ENCODE results near the gene CSRNP3.
"Not testable (repeated sequence)": the region's sequence is repeated elsewhere in the genome, so short reads cannot be mapped to it uniquely, and the experiment has no call there.

CSRNP3 gene

GRCh38 chr2:165575044-165575615 is 105.6 kb downstream of the CSRNP3 start:
- no peak for DNase-seq
- in situ Hi-C loops (cut with MboI; ENCODE audit: low pct_unique_long_range_greater_than_20kb, low sequenced_read_pairs) = no loop called here

DNA sequence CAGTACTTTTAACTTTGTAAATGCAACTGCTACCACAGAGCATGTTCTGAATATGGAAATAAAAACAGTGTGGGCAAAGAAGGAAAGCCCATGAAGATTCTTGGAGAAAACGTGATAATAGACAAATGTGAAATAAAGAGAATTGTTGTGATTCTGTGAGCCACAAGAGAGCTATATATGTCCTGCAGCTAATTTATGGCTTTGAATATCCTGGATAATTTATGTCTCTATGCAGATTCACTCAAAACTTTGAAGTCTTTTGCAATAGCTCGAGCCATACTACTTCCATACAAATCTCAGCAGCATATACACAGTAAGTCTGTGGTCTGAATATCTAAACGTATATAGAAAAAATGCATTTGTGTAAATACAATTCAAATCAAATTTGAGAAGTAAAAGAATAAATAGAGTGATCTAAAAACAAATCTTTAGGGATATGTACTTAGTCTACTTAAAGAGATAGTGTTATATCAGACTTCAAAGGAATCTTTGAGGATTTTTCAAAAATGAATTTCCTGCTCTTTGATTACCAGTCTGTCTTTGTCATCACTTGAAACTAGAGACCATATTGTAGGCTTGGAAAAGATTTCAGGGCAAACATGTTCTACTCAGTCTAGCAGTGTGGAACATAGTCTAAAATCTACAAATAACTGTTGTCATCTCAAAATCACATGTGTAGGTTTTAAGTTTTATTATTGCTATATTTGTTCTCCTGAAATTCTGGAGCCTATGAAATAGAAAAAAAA is 107.1 kb downstream of the CSRNP3 start:
- in situ Hi-C loops (cut with MboI; ENCODE audit: low pct_unique_long_range_greater_than_20kb, low sequenced_read_pairs) = no loop called here
- no peak for DNase-seq

GRCh38 chr2:165582409-165582808 is 112.9 kb downstream of the CSRNP3 start:
- in situ Hi-C loops (cut with MboI; ENCODE audit: low pct_unique_long_range_greater_than_20kb, low sequenced_read_pairs) = no loop called here
- no peak for DNase-seq

DNA sequence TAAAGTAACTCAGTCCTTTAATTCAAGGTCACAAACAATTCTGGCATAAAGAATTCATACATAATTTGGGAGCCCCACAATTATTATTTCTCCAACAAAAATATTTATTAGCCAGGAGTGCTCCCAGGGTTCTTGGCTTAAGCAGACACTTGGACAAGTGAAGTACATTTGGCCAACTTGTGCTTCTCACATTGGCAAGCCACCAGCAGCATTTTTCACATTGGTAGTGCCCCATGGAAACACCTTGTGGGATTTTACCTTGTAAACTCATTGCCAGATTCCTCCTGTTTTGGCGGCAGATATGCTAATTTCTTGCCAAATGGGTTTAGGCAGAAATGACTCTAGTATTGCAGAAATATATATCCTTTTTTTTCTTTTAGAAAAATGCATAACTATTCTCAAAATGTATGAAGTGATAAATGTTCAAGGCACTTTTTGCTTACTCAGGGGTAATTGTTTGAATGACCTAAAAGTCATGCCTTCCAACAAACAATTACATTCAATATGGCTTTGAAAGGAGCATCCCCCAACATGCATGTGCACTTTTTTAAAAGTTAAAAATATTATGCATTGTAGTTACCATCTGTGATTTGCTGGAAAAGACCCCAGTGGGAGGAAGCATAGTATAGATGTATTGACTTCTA is 113.5 kb downstream of the CSRNP3 start:
- DNase-seq = no peak
- in situ Hi-C loops (cut with MboI; ENCODE audit: low pct_unique_long_range_greater_than_20kb, low sequenced_read_pairs) = no loop called here

- in situ Hi-C loops (cut with MboI; ENCODE audit: low pct_unique_long_range_greater_than_20kb, low sequenced_read_pairs) = no loop called here
- DNase-seq = no peak
Observed at GRCh38 chr2:165584126-165584654, 114.7 kb downstream of the CSRNP3 start.

DNA sequence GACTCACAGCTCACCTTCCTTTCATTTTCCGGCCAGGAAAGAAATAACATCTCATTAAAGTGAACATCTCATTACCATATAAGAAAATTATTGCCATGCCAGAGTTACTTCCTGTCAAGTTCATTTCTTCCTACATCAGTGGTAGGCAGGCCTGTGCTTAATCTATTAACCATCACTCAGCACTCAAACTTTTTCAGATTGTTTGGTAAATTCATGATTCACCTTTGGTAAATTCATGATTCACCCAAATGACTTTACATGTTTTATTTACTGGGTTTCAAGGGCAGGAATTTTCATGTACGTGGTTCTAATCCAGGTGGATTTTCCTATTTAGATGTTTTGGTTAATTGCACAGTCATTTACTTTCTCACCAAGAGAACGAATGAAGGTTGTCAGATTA is 116.5 kb downstream of the CSRNP3 start:
- no peak for DNase-seq
- in situ Hi-C loops (cut with MboI; ENCODE audit: low pct_unique_long_range_greater_than_20kb, low sequenced_read_pairs) = no loop called here

GRCh38 chr2:165587335-165587938 is 117.9 kb downstream of the CSRNP3 start:
- in situ Hi-C loops (cut with MboI; ENCODE audit: low pct_unique_long_range_greater_than_20kb, low sequenced_read_pairs) = no loop called here
- no peak for DNase-seq

GRCh38 chr2:165590999-165591398 is 121.5 kb downstream of the CSRNP3 start:
- in situ Hi-C loops (cut with MboI; ENCODE audit: low pct_unique_long_range_greater_than_20kb, low sequenced_read_pairs); DNase-seq: not testable (repeated sequence)

- no peak for DNase-seq
- in situ Hi-C loops (cut with MboI; ENCODE audit: low pct_unique_long_range_greater_than_20kb, low sequenced_read_pairs) = no loop called here
Observed at GRCh38 chr2:165593081-165593480, 123.6 kb downstream of the CSRNP3 start.

DNA sequence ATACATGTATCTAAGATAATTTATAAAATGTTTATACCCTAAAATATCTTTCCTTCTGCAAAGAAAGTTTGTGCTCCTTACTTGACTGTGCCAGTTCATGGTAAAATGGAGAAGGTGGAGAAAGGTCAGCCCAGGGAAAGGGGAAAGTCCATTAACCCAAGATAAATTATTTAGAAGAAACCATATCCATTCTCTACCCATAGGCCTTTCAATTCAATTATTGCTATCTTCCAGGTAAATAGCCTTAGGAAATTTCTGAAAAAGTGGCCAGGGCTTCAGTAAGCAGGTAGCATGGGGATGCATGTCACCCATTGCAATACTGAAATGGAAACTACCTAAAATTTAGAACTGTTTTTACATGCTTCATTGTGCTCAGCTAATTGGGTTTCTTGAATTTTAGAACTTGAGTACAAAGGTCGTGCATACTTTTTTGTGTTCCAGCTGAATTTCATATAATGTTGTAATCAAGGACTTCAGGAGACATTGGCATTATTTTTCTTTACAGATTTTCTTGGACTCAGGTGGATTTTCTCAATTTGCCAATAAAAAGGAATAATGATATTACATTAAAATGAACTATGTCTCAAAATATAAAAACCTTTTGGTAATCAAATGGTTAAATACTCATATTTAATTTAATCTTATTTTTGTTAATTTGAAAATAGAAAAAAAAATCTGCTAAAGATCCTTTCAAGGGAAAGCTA is 124.9 kb downstream of the CSRNP3 start:
- in situ Hi-C loops (cut with MboI; ENCODE audit: low pct_unique_long_range_greater_than_20kb, low sequenced_read_pairs) = no loop called here
- no peak for DNase-seq

- in situ Hi-C loops (cut with MboI; ENCODE audit: low pct_unique_long_range_greater_than_20kb, low sequenced_read_pairs) = no loop called here
- DNase-seq = peak; percentile 47
Observed at GRCh38 chr2:165594935-165595255, 125.4 kb downstream of the CSRNP3 start.

DNA sequence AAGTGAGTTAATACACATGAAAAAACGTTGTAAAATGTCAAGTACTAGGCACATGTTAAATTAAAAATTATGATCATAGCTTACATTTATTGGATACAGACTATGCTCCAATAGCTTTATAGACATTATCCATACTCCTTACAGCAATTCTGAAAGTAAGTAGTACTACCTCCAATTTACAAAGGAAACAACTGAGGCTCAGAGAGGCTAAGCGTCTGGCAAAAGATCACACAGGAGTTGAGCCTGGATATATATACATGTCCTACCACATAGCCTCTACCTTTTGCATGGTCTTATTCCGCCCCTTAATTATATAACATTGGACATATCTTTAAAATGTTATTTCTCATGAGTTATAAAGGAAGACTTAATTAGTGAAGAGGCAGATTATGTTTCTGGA is 127.3 kb downstream of the CSRNP3 start:
- DNase-seq = no peak
- in situ Hi-C loops (cut with MboI; ENCODE audit: low pct_unique_long_range_greater_than_20kb, low sequenced_read_pairs) = no loop called here

DNA sequence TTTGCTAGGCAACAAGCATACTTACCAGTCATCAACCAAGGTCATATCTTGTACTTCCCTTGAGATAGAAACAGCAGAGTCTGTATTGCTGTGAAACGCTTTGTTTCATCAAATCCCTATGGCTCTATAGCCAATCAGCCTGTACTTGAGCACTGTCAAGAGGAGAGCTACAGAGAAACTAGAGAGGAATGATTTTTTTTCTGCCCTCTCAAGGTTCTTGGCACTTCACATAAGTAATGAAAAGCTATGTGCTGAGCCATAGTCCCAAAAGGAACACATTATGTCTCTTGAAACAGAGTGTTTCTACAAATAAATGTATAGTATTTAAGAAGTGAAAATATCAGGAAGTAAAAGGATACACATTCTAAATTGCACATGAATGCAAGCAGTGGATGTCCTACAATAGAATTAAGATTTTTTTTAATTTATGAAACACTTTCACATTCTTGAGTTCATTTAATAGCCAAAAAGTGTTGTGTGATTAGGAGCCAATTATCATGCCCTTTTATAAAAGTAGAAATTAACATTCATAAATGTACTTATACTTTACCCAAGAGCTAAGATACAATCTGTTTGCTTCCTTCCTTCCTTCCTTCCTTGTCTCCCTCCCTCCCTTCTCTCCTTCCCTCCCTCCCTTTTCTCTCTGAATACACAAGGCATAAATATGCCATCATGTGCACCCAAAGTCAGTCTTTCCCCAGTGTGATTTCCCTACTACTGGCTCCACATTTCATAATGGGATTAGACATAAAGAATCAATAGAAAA is 131.8 kb downstream of the CSRNP3 start:
- no peak for DNase-seq
- in situ Hi-C loops (cut with MboI; ENCODE audit: low pct_unique_long_range_greater_than_20kb, low sequenced_read_pairs) = no loop called here

- in situ Hi-C loops (cut with MboI; ENCODE audit: low pct_unique_long_range_greater_than_20kb, low sequenced_read_pairs) = no loop called here
- DNase-seq = no peak
Observed at GRCh38 chr2:165601928-165602521, 132.5 kb downstream of the CSRNP3 start.

DNA sequence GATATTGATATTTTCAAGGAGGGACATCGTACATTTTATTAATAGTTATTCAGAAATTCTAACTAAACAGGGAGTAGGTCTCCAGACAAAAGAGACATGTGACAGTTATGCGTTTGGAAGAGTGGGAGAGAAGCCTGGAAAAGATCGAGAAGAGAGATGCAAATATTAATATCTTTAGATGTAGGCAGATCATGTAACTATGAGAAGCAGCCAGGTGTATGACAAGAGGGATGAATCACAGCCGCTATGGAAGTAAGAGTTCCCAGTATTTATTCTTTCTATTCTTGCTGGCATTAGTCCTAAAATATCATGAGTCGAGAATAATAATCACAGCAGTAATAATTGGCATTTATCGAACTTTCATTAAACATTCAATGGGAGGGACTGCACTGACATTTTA is 140.2 kb downstream of the CSRNP3 start:
- DNase-seq = no peak
- in situ Hi-C loops (cut with MboI; ENCODE audit: low pct_unique_long_range_greater_than_20kb, low sequenced_read_pairs) = no loop called here

DNA sequence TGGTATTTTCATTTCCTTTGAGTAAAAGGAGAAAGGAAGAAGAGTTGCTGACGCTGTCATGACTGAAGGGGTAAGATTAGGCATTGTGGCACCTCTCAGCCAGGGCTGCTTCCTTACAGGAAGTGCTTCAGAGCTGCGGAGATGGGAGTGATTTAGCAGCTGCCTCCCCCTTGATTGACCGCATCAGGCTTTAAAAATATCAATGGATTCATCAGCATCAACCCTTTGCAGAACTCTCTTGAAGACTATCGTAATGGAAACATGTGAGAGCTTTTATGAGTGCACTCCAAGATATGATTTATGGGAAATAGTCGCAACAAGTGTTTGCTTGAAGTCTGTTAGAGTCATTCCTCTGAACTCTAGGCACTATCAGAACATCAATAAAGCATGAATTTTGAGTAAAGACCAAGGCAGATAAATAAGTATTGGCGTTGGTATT is 141.1 kb downstream of the CSRNP3 start:
- in situ Hi-C loops (cut with MboI; ENCODE audit: low pct_unique_long_range_greater_than_20kb, low sequenced_read_pairs) = no loop called here
- peak; percentile 16 for DNase-seq

GRCh38 chr2:165617741-165618481 is 148.4 kb downstream of the CSRNP3 start:
- in situ Hi-C loops (cut with MboI; ENCODE audit: low pct_unique_long_range_greater_than_20kb, low sequenced_read_pairs) = no loop called here
- DNase-seq = no peak

- in situ Hi-C loops (cut with MboI; ENCODE audit: low pct_unique_long_range_greater_than_20kb, low sequenced_read_pairs) = no loop called here
- no peak for DNase-seq
Observed at GRCh38 chr2:165618806-165619205, 149.3 kb downstream of the CSRNP3 start.
